CD4-positive, alpha-beta T cell (primary cell): ENCODE data around the gene LNX1. TPM values are rescaled to one million over a fixed set of nuclear protein-coding genes. Genes with fewer than 3 reads are reported as not detected.

Experiments used
- ATAC-seq: fragments of 200-7000 bp; cut with Tn5 transposase; one replicate; pipeline ENCODE4 v1.10.0; 2022; ENCODE audit warnings: mild to moderate bottlenecking; ENCODE audit not compliant: poor library complexity
- CTCF ChIA-PET: fragments of 350-600 bp; sonication (Branson Sonifier 250); formaldehyde crosslinking; loops from one replicate; lab custom pipeline; 2021; ENCODE audit warnings: antibody characterized with exemption, inconsistent platforms; lab: Charles Lee
- POLR2A ChIA-PET: fragments of 350-600 bp; sonication (Branson Sonifier 250); formaldehyde crosslinking; loops from one replicate; lab custom pipeline; 2021; ENCODE audit warnings: antibody characterized with exemption, inconsistent platforms; lab: Charles Lee
- DNase-seq, 14 experiments: peaks; one replicate each; pipeline ENCODE4 v3.0.0-alpha.2; 2013 to 2020; ENCODE audit warnings: mixed read lengths in 2 of 14
- H3K27ac ChIP-seq, 2 donors: one replicate each; pipeline versions ENCODE4 v1.5.1 to v1.7.0; 2013; ENCODE audit warnings: low read length in 2 of 2, low read depth in 1 of 2, mild to moderate bottlenecking in 1 of 2
- H3K27me3 ChIP-seq, 2 experiments: 1 replicate in 1 of 2; 2 replicates in 1 of 2; pipeline versions ENCODE4 v1.6.1 to v1.7.0; 2013; ENCODE audit warnings: low read length in 2 of 2, control low read depth in 1 of 2, mild to moderate bottlenecking in 1 of 2, moderate library complexity in 1 of 2; ENCODE audit not compliant: insufficient read depth in 2 of 2, control insufficient read depth in 1 of 2
- H3K36me3 ChIP-seq: one replicate; pipeline ENCODE4 v1.6.1; 2013; ENCODE audit warnings: low read length, control low read depth; ENCODE audit not compliant: insufficient read depth
- H3K4me1 ChIP-seq: one replicate; pipeline ENCODE4 v1.6.1; 2013; ENCODE audit warnings: low read length, control low read depth; ENCODE audit not compliant: insufficient read depth
- H3K4me3 ChIP-seq: one replicate; pipeline ENCODE4 v1.5.1; 2013; ENCODE audit warnings: mild to moderate bottlenecking, low read length, moderate library complexity
- H3K9me3 ChIP-seq, 2 experiments: 1 replicate in 1 of 2; 2 replicates in 1 of 2; pipeline versions ENCODE4 v1.6.1 to v1.7.0; 2013; ENCODE audit warnings: low read length in 2 of 2, mild to moderate bottlenecking in 2 of 2, control low read depth in 1 of 2, moderate library complexity in 1 of 2; ENCODE audit not compliant: control insufficient read depth in 1 of 2, insufficient read depth in 1 of 2
- H3K27ac Mint-ChIP-seq: one replicate; pipeline ENCODE4 v1.8.0; 2020; ENCODE audit warnings: mixed read lengths
- H3K27me3 Mint-ChIP-seq: one replicate; pipeline ENCODE4 v1.8.0; 2021; ENCODE audit warnings: mixed read lengths
- H3K36me3 Mint-ChIP-seq: one replicate; pipeline ENCODE4 v1.8.0; 2021; ENCODE audit warnings: low read depth, mixed read lengths
- H3K4me1 Mint-ChIP-seq: one replicate; pipeline ENCODE4 v1.8.0; 2021; ENCODE audit warnings: low read depth, mixed read lengths
- H3K4me3 Mint-ChIP-seq: one replicate; pipeline ENCODE4 v1.8.0; 2020; ENCODE audit warnings: mild to moderate bottlenecking, mixed read lengths
- H3K9me3 Mint-ChIP-seq: one replicate; pipeline ENCODE4 v1.8.0; 2020; ENCODE audit warnings: mixed read lengths
- CTCF ChIP-seq: fragments of 200-600 bp; IDR thresholded peaks from one replicate; pipeline ENCODE4 v1.8.0; 2022; ENCODE audit warnings: antibody characterized with exemption, mild to moderate bottlenecking
- intact Hi-C, 2 experiments: fragments of 100-400 bp; cut with DNase I in 1 of 2; cut with micrococcal nuclease in 1 of 2; formaldehyde crosslinking; loops; one replicate each; pipeline versions ENCODE4 v1.15.1 to v1.9.0; 2023 to 2025; cut with DNase I, micrococcal nuclease
- total RNA-seq, 174 experiments: library from RNA in 2 of 174; stranded (reverse) in 2 of 174; gene quantifications; one replicate each; pipeline ENCODE4 v1.2.3 and lab custom pipeline; 2021 to 2026

The LNX1 gene
- total RNA-seq, 2 experiments from 2014 or later, result not detected

DNA sequence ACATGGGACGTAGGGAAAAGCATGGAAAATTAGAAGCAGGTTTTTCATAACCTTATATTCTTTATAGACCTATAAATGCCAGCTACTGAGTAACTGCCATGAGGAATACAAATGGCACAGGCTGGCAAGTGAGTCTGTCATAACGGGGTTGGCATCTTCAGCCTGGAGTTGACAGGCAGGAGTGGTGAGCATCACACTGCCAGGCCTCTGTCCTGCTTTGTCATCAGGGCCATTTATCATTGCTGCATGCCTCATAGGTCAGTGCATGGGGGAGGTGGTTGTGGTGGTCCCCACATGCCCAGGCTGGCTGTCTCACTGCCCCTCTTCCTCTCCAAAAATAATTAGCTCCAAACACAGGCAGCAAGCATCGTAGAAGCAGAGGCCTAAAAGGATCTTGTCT lies 72.5 kb downstream of the LNX1 start:
- H3K4me1 Mint-ChIP-seq, result no peaks in the 10 kb centered on the region
- no peak overlapping the region for H3K4me3 Mint-ChIP-seq
- CTCF ChIA-PET, result no interaction called here

DNA sequence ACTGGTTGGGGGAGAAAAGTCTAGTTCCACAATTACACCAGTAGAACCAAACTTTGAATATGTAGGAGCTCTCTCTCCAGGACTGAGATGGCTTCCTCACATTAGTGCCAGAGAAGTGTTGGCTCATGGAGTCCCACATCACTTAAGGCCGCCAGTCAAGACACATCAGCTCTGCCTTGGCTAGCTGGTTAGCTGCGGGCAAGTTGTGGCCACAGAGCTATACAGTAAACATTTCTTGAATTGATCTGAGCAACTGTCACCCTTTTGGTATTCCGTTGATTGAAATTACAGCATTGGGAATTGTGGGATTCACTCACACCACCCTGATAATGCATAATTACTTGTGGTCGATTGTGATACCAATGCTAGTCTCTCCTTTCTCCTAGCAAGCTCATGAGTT lies 76.2 kb downstream of the LNX1 start:
- H3K27ac ChIP-seq, result no peak overlapping the region
- no peaks in the 10 kb centered on the region for H3K27me3 ChIP-seq
- H3K36me3 ChIP-seq, result no peaks in the 10 kb centered on the region
- intact Hi-C loops, result no loop called here
- ChIA-PET POLR2A (no interaction called here), CTCF (no interaction called here)
- DNase-seq (no peak), ATAC-seq (no peak)
- H3K9me3 Mint-ChIP-seq, result no peaks in the 10 kb centered on the region
- no peaks in the 10 kb centered on the region for H3K4me1 Mint-ChIP-seq
- H3K4me3 ChIP-seq, result no peak overlapping the region
- no peak overlapping the region for H3K27ac Mint-ChIP-seq
- peaks cover 16% of the 10 kb centered on the region for H3K27me3 Mint-ChIP-seq
- no peaks in the 10 kb centered on the region for H3K4me1 ChIP-seq
- TF ChIP-seq CTCF, result no peak
- H3K9me3 ChIP-seq, result no peaks in the 10 kb centered on the region
- H3K36me3 Mint-ChIP-seq, result no peaks in the 10 kb centered on the region
- H3K4me3 Mint-ChIP-seq, result no peak overlapping the region

More for the DNA sequence above, 72.5 kb downstream of the LNX1 start:
- H3K36me3 ChIP-seq, result no peaks in the 10 kb centered on the region
- no peak for ATAC-seq
- Mint-ChIP-seq H3K27me3 (peaks cover 9% of the 10 kb centered on the region), H3K36me3 (no peaks in the 10 kb centered on the region), H3K9me3 (no peaks in the 10 kb centered on the region), H3K27ac (no peak overlapping the region)
- H3K27me3 ChIP-seq, result no peaks in the 10 kb centered on the region
- H3K4me3 ChIP-seq, result no peak overlapping the region
- intact Hi-C loops, result no loop called here
- no peaks in the 10 kb centered on the region for H3K9me3 ChIP-seq
- TF ChIP-seq CTCF, result no peak
- no peaks in the 10 kb centered on the region for H3K4me1 ChIP-seq
- POLR2A ChIA-PET, result no interaction called here
- no peak for DNase-seq
- H3K27ac ChIP-seq, result no peak overlapping the region

- Histone ChIP-seq H3K36me3 (no peaks in the 10 kb centered on the region), H3K4me3 (no peak overlapping the region), H3K27ac (no peak overlapping the region), H3K27me3 (no peaks in the 10 kb centered on the region), H3K9me3 (no peaks in the 10 kb centered on the region), H3K4me1 (no peaks in the 10 kb centered on the region)
- Mint-ChIP-seq H3K9me3 (no peaks in the 10 kb centered on the region), H3K4me3 (no peak overlapping the region), H3K27me3 (peaks cover 16% of the 10 kb centered on the region), H3K36me3 (no peaks in the 10 kb centered on the region), H3K4me1 (no peaks in the 10 kb centered on the region), H3K27ac (no peak overlapping the region)
- DNase-seq, result no peak
- ATAC-seq, result no peak
- POLR2A ChIA-PET, result no interaction called here
- CTCF ChIA-PET, result no interaction called here
- intact Hi-C loops, result no loop called here
- TF ChIP-seq CTCF, result no peak
Observed at GRCh38 chr4:53514509-53514908, 76.8 kb downstream of the LNX1 start.
